SK-N-SH (cell line): Measurements from ENCODE around the gene KCNJ10. TPM values are rescaled to one million over a fixed set of nuclear protein-coding genes. Genes with fewer than 3 reads are reported as not detected.

Experiments used
- CTCF ChIA-PET: fragments of 300-600, 350-600 bp; formaldehyde crosslinking; extraction: SDS; loops from one replicate; lab custom pipeline; 2021; lab: Yijun Ruan, JAX
- POLR2A ChIA-PET: fragments of 350-600 bp; sonication (Branson Sonifier 250); formaldehyde crosslinking; extraction: SDS; loops from one replicate; lab custom pipeline; 2020; ENCODE audit warnings: antibody characterized with exemption, inconsistent platforms; lab: Yijun Ruan, JAX
- DNase-seq: peaks from one replicate; pipeline ENCODE4 v3.0.0; 2012
- H2AFZ ChIP-seq: fragments of 200-600 bp; sonication (generic); 2 replicates; pipeline ENCODE4 v1.8.1; 2016; ENCODE audit warnings: antibody characterized with exemption, mild to moderate bottlenecking, low read depth
- H3F3A ChIP-seq: fragments of 200-600 bp; sonication (generic); replicated peaks from 2 replicates; pipeline ENCODE3; 2016; ENCODE audit warnings: antibody characterized with exemption, mild to moderate bottlenecking; ENCODE audit not compliant: insufficient read depth
- H3K27ac ChIP-seq, 2 experiments: fragments of 200-500 bp in 1 of 2; fragments of 200-600 bp in 1 of 2; sonication (Bioruptor generic) in 1 of 2; sonication (generic), shearing (Covaris generic) in 1 of 2; 2 replicates each; pipeline versions ENCODE4 v1.5.1 to v1.6.1; 2014 to 2016; ENCODE audit warnings: low read depth in 2 of 2, inconsistent platforms in 1 of 2, low read length in 1 of 2, mild to moderate bottlenecking in 1 of 2, mixed read lengths in 1 of 2
- H3K27me3 ChIP-seq: fragments of 200-600 bp; sonication (generic), shearing (Covaris generic); 2 replicates; pipeline ENCODE4 v1.6.1; 2016; ENCODE audit warnings: mixed run types; ENCODE audit not compliant: insufficient read depth
- H3K36me3 ChIP-seq, 2 experiments: fragments of 200-500 bp in 1 of 2; fragments of 200-600 bp in 1 of 2; sonication (Bioruptor generic) in 1 of 2; sonication (generic) in 1 of 2; replicated peaks in 1 of 2; 2 replicates each; pipeline versions ENCODE3 to v1.5.1; 2014 to 2016; ENCODE audit warnings: low read length in 1 of 2, mild to moderate bottlenecking in 1 of 2; ENCODE audit not compliant: insufficient read depth in 2 of 2, control insufficient read depth in 1 of 2
- H3K4me1 ChIP-seq, 2 experiments: fragments of 200-500 bp in 1 of 2; fragments of 200-600 bp in 1 of 2; sonication (Bioruptor generic) in 1 of 2; sonication (generic), shearing (Covaris generic) in 1 of 2; 2 replicates each; pipeline versions ENCODE4 v1.5.1 to v1.6.1; 2014 to 2016; ENCODE audit warnings: low read depth in 1 of 2, low read length in 1 of 2, mixed run types in 1 of 2; ENCODE audit not compliant: insufficient read depth in 2 of 2, control insufficient read depth in 1 of 2
- H3K4me2 ChIP-seq: fragments of 200-600 bp; sonication (generic), shearing (Covaris generic); 2 replicates; pipeline ENCODE4 v1.6.1; 2017; ENCODE audit warnings: mixed run types
- H3K4me3 ChIP-seq, 2 experiments: fragments of 200-500 bp in 1 of 2; fragments of 200-600 bp in 1 of 2; sonication (Bioruptor generic) in 1 of 2; sonication (generic), shearing (Covaris generic) in 1 of 2; 2 replicates each; pipeline versions ENCODE4 v1.5.1 to v1.8.1; 2014 to 2016; ENCODE audit warnings: low read depth in 2 of 2, inconsistent platforms in 1 of 2, low read length in 1 of 2, mild to moderate bottlenecking in 1 of 2, mixed read lengths in 1 of 2, moderate library complexity in 1 of 2
- H3K79me2 ChIP-seq: fragments of 200-600 bp; sonication (generic); 2 replicates; pipeline ENCODE4 v1.8.1; 2017; ENCODE audit warnings: mild to moderate bottlenecking; ENCODE audit not compliant: insufficient read depth
- H3K9ac ChIP-seq: fragments of 200-600 bp; sonication (generic); 2 replicates; pipeline ENCODE4 v1.6.1; 2017; ENCODE audit warnings: mixed run types
- H3K9me2 ChIP-seq: fragments of 200-600 bp; sonication (generic); 2 replicates; pipeline ENCODE4 v1.6.1; 2017; ENCODE audit warnings: mixed run types
- H3K9me3 ChIP-seq: fragments of 200-600 bp; sonication (generic); 2 replicates; pipeline ENCODE4 v1.6.1; 2017; ENCODE audit warnings: mixed run types, mild to moderate bottlenecking, moderate library complexity
- H4K20me1 ChIP-seq: fragments of 200-600 bp; sonication (generic); 2 replicates; pipeline ENCODE4 v1.6.1; 2017; ENCODE audit warnings: mild to moderate bottlenecking, mixed run types; ENCODE audit not compliant: insufficient read depth
- CHD2 ChIP-seq: fragments of 150-350 bp; IDR thresholded peaks from 2 replicates; pipeline ENCODE4 v1.6.1; 2018; ENCODE audit warnings: low read length; ENCODE audit not compliant: partially characterized antibody
- EP300 ChIP-seq, 2 experiments: IDR thresholded peaks; 2 replicates each; pipeline versions ENCODE4 v1.4.0 to v1.6.1; 2012; ENCODE audit warnings: borderline replicate concordance in 1 of 2, low read depth in 1 of 2, low read length in 1 of 2
- FOSL2 ChIP-seq: IDR thresholded peaks from 2 replicates; pipeline ENCODE4 v1.4.0; 2012; ENCODE audit warnings: low read depth, mild to moderate bottlenecking, moderate library complexity, borderline replicate concordance
- FOXM1 ChIP-seq: IDR thresholded peaks from 2 replicates; pipeline ENCODE4 v1.4.0; 2012; ENCODE audit warnings: low read depth, mild to moderate bottlenecking
- GABPA ChIP-seq: IDR thresholded peaks from 2 replicates; pipeline ENCODE4 v1.4.0; 2012; ENCODE audit warnings: low read depth, mild to moderate bottlenecking
- GATA2 ChIP-seq: sonication (generic); formaldehyde crosslinking; IDR thresholded peaks from 2 replicates; pipeline ENCODE4 v1.5.0; 2020; ENCODE audit warnings: mild to moderate bottlenecking, missing genetic modification reagents
- IRF3 ChIP-seq: fragments of 150-350 bp; IDR thresholded peaks from 2 replicates; pipeline ENCODE4 v1.6.1; 2016; ENCODE audit warnings: mild to moderate bottlenecking, low read depth, low read length
- JUND ChIP-seq: IDR thresholded peaks from 2 replicates; pipeline ENCODE4 v1.4.0; 2012
- MEF2A ChIP-seq: IDR thresholded peaks from 2 replicates; pipeline ENCODE4 v1.4.0; 2012; ENCODE audit warnings: low read depth, borderline replicate concordance
- MXI1 ChIP-seq: IDR thresholded peaks from 2 replicates; pipeline ENCODE4 v1.6.1; 2012; ENCODE audit warnings: mild to moderate bottlenecking, low read depth, low read length, improper control_type of control experiment
- NRF1 ChIP-seq: IDR thresholded peaks from 2 replicates; pipeline ENCODE4 v1.6.1; 2012; ENCODE audit warnings: low read depth, mild to moderate bottlenecking, low read length
- TAF1 ChIP-seq: IDR thresholded peaks from 2 replicates; pipeline ENCODE4 v1.6.1; 2012; ENCODE audit warnings: low read depth, mild to moderate bottlenecking, low read length, moderate library complexity, borderline replicate concordance
- TCF12 ChIP-seq: IDR thresholded peaks from 2 replicates; pipeline ENCODE4 v1.4.0; 2012
- TEAD4 ChIP-seq: IDR thresholded peaks from 2 replicates; pipeline ENCODE4 v1.4.0; 2012; ENCODE audit warnings: mild to moderate bottlenecking, borderline replicate concordance; ENCODE audit not compliant: insufficient read depth
- ZBTB33 ChIP-seq: IDR thresholded peaks from 2 replicates; pipeline ENCODE4 v1.4.0; 2012; ENCODE audit warnings: low read depth, borderline replicate concordance
- WGBS: methylation state at CpG from one replicate; pipeline ENCODE4 v1.1.6; 2017; ENCODE audit warnings: low lambda C conversion rate; 5-methylcytosine and 5-hydroxymethylcytosine counted together
- polyA plus RNA-seq, 3 experiments: library from polyadenylated mRNA; depleted of rRNA; stranded (reverse); fragments of >200 nt; gene quantifications; 2 replicates each; pipeline ENCODE4 v1.2.3, GENCODE V29; 2012
- TF ChIP-seq, protein P1 (sequence below): IDR thresholded peaks from 2 replicates; pipeline ENCODE4 v1.4.0; 2012; ENCODE audit warnings: low read depth, borderline replicate concordance

Gene KCNJ10
- polyA plus RNA-seq, 1 of the 3 experiments (the other 2 are of a cell fraction), result not detected

DNA sequence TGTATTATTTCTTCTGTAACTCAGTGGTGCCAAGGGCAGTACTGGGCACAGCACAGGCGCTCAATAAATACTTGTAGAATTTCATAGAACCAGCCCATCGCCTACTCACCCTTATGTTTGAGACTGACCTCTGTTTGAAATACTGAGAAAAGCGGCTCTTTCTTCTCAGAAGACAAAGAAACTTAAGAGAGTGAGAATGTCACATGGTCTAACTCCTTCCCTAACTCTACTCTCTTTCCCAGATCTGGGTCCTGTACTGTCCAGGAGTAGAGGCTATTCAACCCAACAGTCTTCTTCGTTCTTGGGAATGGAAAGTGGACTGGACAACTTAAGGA, 24.3 kb upstream of the KCNJ10 start:
- H3K4me2 ChIP-seq, result no peak overlapping the region
- no peaks in the 10 kb centered on the region for H3K9me2 ChIP-seq
- H3K27ac ChIP-seq, result no peak overlapping the region
- H3K36me3 ChIP-seq, result peaks cover 0 to 9% of the 10 kb centered on the region in 2 experiments
- H4K20me1 ChIP-seq, result no peaks in the 10 kb centered on the region
- H3K27me3 ChIP-seq, result no peaks in the 10 kb centered on the region
- ChIA-PET CTCF (interaction anchor here (1.0 to 8.4 kb wide), 4 partner anchors 10 to 158 kb away, joined by 3 to 132 read pairs (median 4); partner anchors contain the start of gene KCNJ9), POLR2A (no interaction called here)
- H3K79me2 ChIP-seq, result no peaks in the 10 kb centered on the region
- TF ChIP-seq NRF1 (no peak), FOXM1 (no peak), EP300 (IDR thresholded peaks at IDR 0.05; ENCODE audit: borderline replicate concordance in 1 of 2, low read depth in 1 of 2, low read length in 1 of 2) (no peak), FOSL2 (no peak), CHD2 (no peak), MEF2A (no peak), MXI1 (no peak), TAF1 (no peak)
- TF ChIP-seq, protein P1, sequence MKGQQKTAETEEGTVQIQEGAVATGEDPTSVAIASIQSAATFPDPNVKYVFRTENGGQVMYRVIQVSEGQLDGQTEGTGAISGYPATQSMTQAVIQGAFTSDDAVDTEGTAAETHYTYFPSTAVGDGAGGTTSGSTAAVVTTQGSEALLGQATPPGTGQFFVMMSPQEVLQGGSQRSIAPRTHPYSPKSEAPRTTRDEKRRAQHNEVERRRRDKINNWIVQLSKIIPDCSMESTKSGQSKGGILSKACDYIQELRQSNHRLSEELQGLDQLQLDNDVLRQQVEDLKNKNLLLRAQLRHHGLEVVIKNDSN, result no peak
- H3K9ac ChIP-seq, result no peak overlapping the region
- H3F3A ChIP-seq, result peaks cover 3% of the 10 kb centered on the region
- WGBS, result 96% methylated on average over 4 of the region's 4 CpGs
- no peaks in the 10 kb centered on the region for H3K9me3 ChIP-seq
- peaks cover 7 to 21% of the 10 kb centered on the region in 2 experiments; a peak in 1 of 4 replicates for H3K4me1 ChIP-seq
- H3K4me3 ChIP-seq, result no peak overlapping the region
- no peak overlapping the region for H2AFZ ChIP-seq
- no peak for DNase-seq

DNA sequence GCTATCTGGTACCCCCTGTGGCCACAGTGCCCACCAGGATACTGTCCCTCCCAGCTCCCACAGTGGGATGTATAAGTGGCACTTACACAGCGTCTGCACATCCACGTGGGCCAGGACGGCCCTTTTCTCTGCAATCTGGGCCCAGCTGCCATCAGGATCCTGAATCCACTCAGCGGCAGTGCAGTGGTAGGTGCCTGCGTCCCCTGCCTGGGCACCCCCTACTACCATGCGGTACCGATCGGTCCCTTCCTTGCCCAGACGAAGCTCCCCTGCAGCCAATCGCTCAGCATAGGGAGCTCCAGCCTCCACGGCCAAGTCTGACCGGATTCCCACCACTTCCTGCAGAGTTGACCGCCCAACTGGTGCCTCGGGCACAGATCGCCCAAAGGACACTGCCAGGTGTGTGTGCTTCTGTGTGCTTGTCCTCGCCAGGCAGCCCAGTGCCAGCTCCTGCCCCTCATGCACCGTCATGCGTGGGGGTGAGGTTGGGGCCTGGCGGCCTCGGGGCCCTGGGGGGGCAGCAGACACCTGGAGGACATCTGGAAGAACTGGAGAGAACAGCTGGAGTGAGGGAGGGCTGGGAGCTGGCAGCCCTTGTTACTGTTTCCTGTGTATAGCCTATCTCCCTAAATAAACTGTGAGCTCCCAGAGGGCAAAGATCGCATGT, 23.8 kb upstream of the KCNJ10 start:
- Histone ChIP-seq H3K4me1 (peaks cover 7 to 18% of the 10 kb centered on the region in 2 experiments; a peak in 1 of 4 replicates), H3K4me2 (no peak overlapping the region), H3K27me3 (no peaks in the 10 kb centered on the region), H3K36me3 (peaks cover 0 to 9% of the 10 kb centered on the region in 2 experiments), H3K4me3 (no peak overlapping the region), H3K79me2 (no peaks in the 10 kb centered on the region), H3K9ac (no peak overlapping the region), H2AFZ (no peak overlapping the region), H3K27ac (no peak overlapping the region), H3F3A (no peaks in the 10 kb centered on the region), H4K20me1 (no peaks in the 10 kb centered on the region), H3K9me2 (no peaks in the 10 kb centered on the region)
- POLR2A ChIA-PET, result no interaction called here
- DNase-seq, result no peak
- 87% methylated on average over 13 of the region's 21 CpGs for WGBS
- CTCF ChIA-PET, result interaction anchor here (1.1 to 8.4 kb wide), 4 partner anchors 9 to 158 kb away, joined by 3 to 132 read pairs (median 4); partner anchors contain the start of gene KCNJ9
- TF ChIP-seq MXI1 (no peak), CHD2 (no peak)
- TF ChIP-seq, all 33 proteins: peak for 0
- no peaks in the 10 kb centered on the region for H3K9me3 ChIP-seq

- H3K4me3 ChIP-seq, result no peak overlapping the region
- POLR2A ChIA-PET, result no interaction called here
- TF ChIP-seq TEAD4, result no peak
- TF ChIP-seq GABPA, result no peak
- TF ChIP-seq JUND, result no peak
- TF ChIP-seq TCF12, result no peak
- TF ChIP-seq IRF3, result no peak
- TF ChIP-seq GATA2 (CRISPR knock-in tag), result no peak
- no peak for TF ChIP-seq EP300 (IDR thresholded peaks at IDR 0.05; ENCODE audit: borderline replicate concordance in 1 of 2, low read depth in 1 of 2, low read length in 1 of 2)
- no peak for TF ChIP-seq ZBTB33
- TF ChIP-seq TAF1, result no peak
- TF ChIP-seq, all 33 proteins: peak for 0
- DNase-seq, result no peak
- H2AFZ ChIP-seq, result no peak overlapping the region
- no peaks in the 10 kb centered on the region for H3K9me3 ChIP-seq
- H3K4me1 ChIP-seq, result peaks cover 7 to 17% of the 10 kb centered on the region in 2 experiments; a peak in 1 of 4 replicates
- no peaks in the 10 kb centered on the region for H3F3A ChIP-seq
- H3K27ac ChIP-seq, result no peak overlapping the region
- WGBS, result 93% methylated on average over 6 of the region's 9 CpGs
- H3K36me3 ChIP-seq, result peaks cover 0 to 9% of the 10 kb centered on the region in 2 experiments
- no peaks in the 10 kb centered on the region for H3K9me2 ChIP-seq
- no peaks in the 10 kb centered on the region for H3K79me2 ChIP-seq
- CTCF ChIA-PET, result interaction anchor here (1.1 to 8.4 kb wide), 5 partner anchors 8 to 159 kb away, joined by 3 to 132 read pairs (median 5); partner anchors contain the start of gene KCNJ9
- H3K27me3 ChIP-seq, result no peaks in the 10 kb centered on the region
- no peak overlapping the region for H3K4me2 ChIP-seq
- H4K20me1 ChIP-seq, result no peaks in the 10 kb centered on the region
- no peak overlapping the region for H3K9ac ChIP-seq
Measured at GRCh38 chr1:160093069-160093395, 23.1 kb upstream of the KCNJ10 start.
